ENCODE measurements around the gene ANXA4.

DNA sequence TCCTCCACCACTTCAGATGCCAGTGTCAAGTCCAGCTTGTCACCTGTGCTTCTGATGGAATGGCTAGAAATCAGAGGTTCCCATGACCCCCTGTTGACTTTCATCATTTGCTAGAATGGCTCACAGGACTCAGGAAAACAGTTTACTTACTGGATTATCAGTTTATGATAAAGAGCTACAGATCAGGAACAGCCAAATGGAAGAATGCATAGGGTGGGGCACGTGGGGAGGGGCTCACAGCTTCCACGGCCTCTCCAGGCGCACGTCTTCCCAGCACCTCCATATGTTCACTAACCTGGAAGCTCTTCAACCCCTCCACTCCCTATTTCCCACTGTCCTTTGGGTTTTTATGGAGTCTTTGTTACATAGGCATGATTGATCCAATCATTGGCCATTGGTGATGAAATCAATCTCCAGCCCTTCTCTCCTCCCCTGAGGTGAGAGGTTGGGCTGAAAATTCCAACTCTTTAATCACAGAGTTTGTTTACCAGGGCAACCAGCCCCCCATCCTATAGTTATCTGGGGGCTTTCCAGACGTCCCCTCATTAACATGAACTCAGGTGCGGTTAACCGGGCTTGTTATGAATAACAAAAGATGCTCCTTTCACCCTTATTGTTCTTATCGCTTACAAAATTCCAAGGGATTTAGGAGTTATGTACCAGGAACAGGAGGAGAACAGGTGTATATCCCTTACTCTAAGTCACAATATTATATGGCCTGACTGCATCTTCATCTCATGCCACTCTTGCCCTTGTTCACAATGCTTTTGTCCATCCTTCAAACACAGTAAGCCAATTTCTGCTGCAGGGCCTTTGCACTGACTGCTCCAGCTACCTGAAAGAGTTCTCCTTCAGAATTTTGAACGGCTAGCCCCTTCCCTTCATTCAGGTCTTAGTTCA lies 35.2 kb downstream of the ANXA4 start:
- TF ChIP-seq POLR2A (IDR thresholded peaks at IDR 0.05; ENCODE audit: low read depth, low read length): no peak
- TF ChIP-seq POLR2AphosphoS5 (IDR thresholded peaks at IDR 0.05; ENCODE audit: low read depth, low read length): no peak
- TF ChIP-seq SPI1 (IDR thresholded peaks at IDR 0.05; ENCODE audit: low read depth, low read length): no peak
